Measurements from ENCODE around the gene FAM13A. TPM values are rescaled to one million over a fixed set of nuclear protein-coding genes. Genes with fewer than 3 reads are reported as not detected.
A peak's percentile ranks its signal among the peaks of the same experiment; 100 is the strongest.

Gene FAM13A
- total RNA-seq, 4 donors from 2014 or later = 58.6 to 365 (median 71.2) TPM

DNA sequence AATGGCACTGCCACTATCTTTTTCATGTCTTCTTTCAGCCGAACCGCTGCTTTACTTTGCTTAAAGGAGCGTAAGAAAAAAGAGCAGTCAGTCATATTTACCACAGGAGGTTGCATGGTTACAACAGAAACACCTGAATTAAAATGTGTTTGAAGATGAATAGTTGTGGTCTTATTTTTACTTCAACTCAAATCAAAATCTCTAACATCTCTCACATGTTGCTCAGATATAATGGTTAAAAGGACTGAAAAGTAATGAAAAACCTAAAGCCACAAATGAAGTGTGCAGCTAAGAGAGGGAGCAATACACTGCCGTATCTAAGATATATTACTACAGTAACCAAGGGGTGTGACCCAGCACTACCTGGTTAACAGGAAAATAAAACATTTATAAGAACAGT is 27.4 kb downstream of the FAM13A start:
- WGBS = 80% methylated on average over 4 of the region's 4 CpGs
- TF ChIP-seq EP300 (IDR thresholded peaks at IDR 0.05) (no peak), POLR2AphosphoS5 (IDR thresholded peaks at IDR 0.05) (no peak), POLR2A (IDR thresholded peaks at IDR 0.05) (no peak)
- TF ChIP-seq, protein P1, sequence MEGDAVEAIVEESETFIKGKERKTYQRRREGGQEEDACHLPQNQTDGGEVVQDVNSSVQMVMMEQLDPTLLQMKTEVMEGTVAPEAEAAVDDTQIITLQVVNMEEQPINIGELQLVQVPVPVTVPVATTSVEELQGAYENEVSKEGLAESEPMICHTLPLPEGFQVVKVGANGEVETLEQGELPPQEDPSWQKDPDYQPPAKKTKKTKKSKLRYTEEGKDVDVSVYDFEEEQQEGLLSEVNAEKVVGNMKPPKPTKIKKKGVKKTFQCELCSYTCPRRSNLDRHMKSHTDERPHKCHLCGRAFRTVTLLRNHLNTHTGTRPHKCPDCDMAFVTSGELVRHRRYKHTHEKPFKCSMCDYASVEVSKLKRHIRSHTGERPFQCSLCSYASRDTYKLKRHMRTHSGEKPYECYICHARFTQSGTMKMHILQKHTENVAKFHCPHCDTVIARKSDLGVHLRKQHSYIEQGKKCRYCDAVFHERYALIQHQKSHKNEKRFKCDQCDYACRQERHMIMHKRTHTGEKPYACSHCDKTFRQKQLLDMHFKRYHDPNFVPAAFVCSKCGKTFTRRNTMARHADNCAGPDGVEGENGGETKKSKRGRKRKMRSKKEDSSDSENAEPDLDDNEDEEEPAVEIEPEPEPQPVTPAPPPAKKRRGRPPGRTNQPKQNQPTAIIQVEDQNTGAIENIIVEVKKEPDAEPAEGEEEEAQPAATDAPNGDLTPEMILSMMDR (IDR thresholded peaks at IDR 0.05) = no peak
- no peak overlapping the region for H3K4me3 ChIP-seq

DNA sequence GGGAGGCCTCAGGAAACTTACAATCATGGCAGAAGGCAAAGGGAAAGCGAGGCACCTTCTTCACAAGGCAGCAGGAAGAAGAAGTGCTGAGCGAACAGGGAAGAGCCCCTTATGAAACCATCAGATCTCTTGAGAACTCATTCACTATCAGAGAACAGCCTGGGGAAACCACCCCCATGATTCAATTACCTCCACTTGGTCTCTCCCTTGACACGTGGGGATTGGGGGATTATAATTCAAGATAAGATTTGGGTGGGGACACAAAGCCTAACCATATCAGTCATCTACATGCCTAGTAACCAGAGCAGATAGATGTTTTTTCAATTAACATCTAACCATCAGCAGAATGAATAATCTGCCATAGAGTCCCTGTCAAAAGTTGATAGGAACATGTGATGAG is 30.4 kb downstream of the FAM13A start:
- TF ChIP-seq EP300 (IDR thresholded peaks at IDR 0.05) (no peak), POLR2A (IDR thresholded peaks at IDR 0.05) (no peak), POLR2AphosphoS5 (IDR thresholded peaks at IDR 0.05) (no peak)
- TF ChIP-seq, protein P1 (IDR thresholded peaks at IDR 0.05) = no peak
- no peak for DNase-seq (ENCODE audit: low spot score in 2 of 2)
- Histone ChIP-seq H3K27me3 (no peaks in the 10 kb centered on the region), H3K27ac (no peak overlapping the region), H3K4me1 (peaks cover 5% of the 10 kb centered on the region), H3K9me3 (no peaks in the 10 kb centered on the region), H3K36me3 (no peaks in the 10 kb centered on the region), H3K4me3 (no peak overlapping the region)
- 84% methylated on average over 3 of the region's 3 CpGs for WGBS

More for the DNA sequence above, 27.4 kb downstream of the FAM13A start:
- H3K27me3 ChIP-seq = no peaks in the 10 kb centered on the region
- no peak overlapping the region for H3K27ac ChIP-seq
- no peaks in the 10 kb centered on the region for H3K9me3 ChIP-seq
- H3K36me3 ChIP-seq = no peaks in the 10 kb centered on the region
- no peaks in the 10 kb centered on the region for H3K4me1 ChIP-seq
- no peak for DNase-seq (ENCODE audit: low spot score in 2 of 2)

DNA sequence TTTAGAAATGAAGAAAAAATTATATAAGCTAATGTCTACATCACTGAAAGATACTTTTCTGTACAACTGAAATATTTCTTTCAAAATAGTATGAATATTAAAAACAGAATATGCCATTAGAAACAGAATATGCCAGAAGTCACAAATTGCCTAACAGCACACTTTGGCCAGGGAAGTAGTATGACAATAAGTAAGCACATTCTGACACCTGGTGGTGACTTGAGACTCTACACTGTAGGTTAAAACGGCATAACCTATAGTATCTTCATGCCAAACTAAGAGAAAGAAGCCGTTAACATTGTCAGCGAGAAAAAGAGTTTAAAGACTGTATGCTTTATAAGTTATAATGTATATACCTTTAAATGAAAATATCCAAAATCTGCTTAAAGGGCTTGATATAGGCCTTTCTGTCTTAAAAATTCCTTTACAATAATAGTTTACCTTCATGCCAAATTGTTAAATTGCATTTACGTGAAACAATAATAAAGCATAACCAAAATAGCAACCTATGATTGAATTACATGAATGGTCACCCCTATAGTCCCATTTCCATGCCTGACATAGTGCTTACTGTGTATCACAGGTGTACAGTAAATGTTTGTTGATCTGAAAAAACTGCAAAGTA is 32.8 kb downstream of the FAM13A start:
- H3K4me1 ChIP-seq = peaks cover 5% of the 10 kb centered on the region
- no peaks in the 10 kb centered on the region for H3K27me3 ChIP-seq
- TF ChIP-seq POLR2AphosphoS5 (IDR thresholded peaks at IDR 0.05) (no peak), POLR2A (IDR thresholded peaks at IDR 0.05) (no peak), EP300 (IDR thresholded peaks at IDR 0.05) (no peak)
- TF ChIP-seq, protein P1 (IDR thresholded peaks at IDR 0.05) = peak; percentile 60 to 93
- peak in 1 of 2 donors; percentile 62 for DNase-seq (ENCODE audit: low spot score in 2 of 2)
- peaks cover 3% of the 10 kb centered on the region for H3K36me3 ChIP-seq
- no peak overlapping the region for H3K4me3 ChIP-seq
- WGBS = 23% methylated on average over 4 of the region's 4 CpGs
- no peak overlapping the region for H3K27ac ChIP-seq
- no peaks in the 10 kb centered on the region for H3K9me3 ChIP-seq

DNA sequence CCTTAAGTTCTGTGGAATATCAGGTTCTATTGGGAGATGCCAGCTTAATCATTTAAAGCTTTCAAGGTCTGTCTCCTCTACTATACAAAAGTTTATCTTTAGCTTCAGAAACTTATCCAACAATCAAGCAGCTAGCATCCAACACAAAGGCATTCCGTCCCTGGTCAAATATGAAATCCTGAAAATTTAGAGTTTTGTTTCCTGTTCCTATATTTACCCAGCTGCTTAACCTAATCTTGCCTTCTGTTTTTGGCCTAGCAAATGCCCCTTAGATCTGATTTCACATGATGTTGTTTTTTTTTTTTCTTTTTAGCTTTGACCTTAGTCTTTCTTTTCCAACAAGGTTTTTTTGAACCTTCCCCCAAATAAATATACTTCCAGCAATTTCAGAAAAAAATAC is 33.8 kb downstream of the FAM13A start:
- TF ChIP-seq, protein P1 (IDR thresholded peaks at IDR 0.05) = no peak
- TF ChIP-seq POLR2A (IDR thresholded peaks at IDR 0.05) = no peak
- TF ChIP-seq EP300 (IDR thresholded peaks at IDR 0.05) = no peak
- TF ChIP-seq POLR2AphosphoS5 (IDR thresholded peaks at IDR 0.05) = no peak
- Histone ChIP-seq H3K4me1 (peaks cover 5% of the 10 kb centered on the region), H3K9me3 (no peaks in the 10 kb centered on the region), H3K27ac (no peak overlapping the region), H3K4me3 (no peak overlapping the region), H3K27me3 (no peaks in the 10 kb centered on the region), H3K36me3 (peaks cover 14% of the 10 kb centered on the region)
- 89% methylated on average over 1 of the region's 1 CpG for WGBS
- no peak for DNase-seq (ENCODE audit: low spot score in 2 of 2)

DNA sequence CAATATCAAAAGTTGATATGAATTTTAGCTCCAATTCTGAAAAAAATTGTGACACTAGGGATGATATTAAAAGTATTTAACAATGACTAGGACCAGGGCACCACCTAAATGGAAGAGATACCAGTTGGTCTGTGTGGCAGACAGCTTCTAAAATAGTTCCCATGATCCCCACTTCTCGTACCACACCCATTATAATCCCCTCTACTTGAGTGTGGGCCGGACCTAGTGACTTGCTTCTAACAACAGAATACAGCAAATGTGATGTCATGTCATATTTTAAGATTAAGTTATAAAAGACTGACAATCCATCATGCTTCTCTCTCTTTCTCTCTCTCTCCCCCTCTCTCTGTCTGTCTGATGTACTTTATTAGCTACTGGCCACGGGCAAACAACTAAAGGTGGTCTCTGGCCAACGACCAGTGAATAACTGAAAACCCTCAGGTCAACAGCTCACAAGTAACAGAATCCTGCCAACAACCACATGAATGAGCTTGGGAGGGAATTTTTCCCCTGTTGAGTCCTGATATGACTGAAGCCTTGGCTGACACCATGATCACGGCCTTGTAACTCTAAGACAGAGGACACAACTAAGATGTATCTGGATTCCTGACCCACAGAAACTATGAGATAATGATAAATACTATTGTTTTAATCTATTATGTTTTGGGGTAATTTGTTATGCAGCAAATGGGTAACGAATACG is 34.4 kb downstream of the FAM13A start:
- no peak for DNase-seq (ENCODE audit: low spot score in 2 of 2)
- Histone ChIP-seq H3K36me3 (peaks cover 15% of the 10 kb centered on the region), H3K27ac (no peak overlapping the region), H3K4me1 (peaks cover 5% of the 10 kb centered on the region), H3K4me3 (no peak overlapping the region), H3K9me3 (no peaks in the 10 kb centered on the region), H3K27me3 (no peaks in the 10 kb centered on the region)
- whole genome bisulfite sequencing = 82% methylated on average over 7 of the region's 7 CpGs
- no peak for TF ChIP-seq POLR2AphosphoS5 (IDR thresholded peaks at IDR 0.05)
- TF ChIP-seq, protein P1 (IDR thresholded peaks at IDR 0.05) = no peak
- no peak for TF ChIP-seq EP300 (IDR thresholded peaks at IDR 0.05)
- no peak for TF ChIP-seq POLR2A (IDR thresholded peaks at IDR 0.05)

All from suprapubic skin (tissue), 4 donors.